NCI-H2196 (cell line): ENCODE results near the gene S100A5.

Source experiments
- DNase-seq: peaks from one replicate; lab custom pipeline; 2025; ENCODE audit not compliant: unreplicated experiment; lab: John Stamatoyannopoulos, UW

Gene S100A5

GRCh38 chr1:153513023-153513422 lies 27.7 kb downstream of the S100A5 start:
- peak; percentile 10 for DNase-seq

- DNase-seq, result peak; percentile 78
These were observed 29.7 kb downstream of the S100A5 start for GRCh38 chr1:153510984-153511410.

GRCh38 chr1:153509729-153510354 lies 30.9 kb downstream of the S100A5 start:
- DNase-seq, result peak; percentile 23

GRCh38 chr1:153509036-153509435 lies 31.7 kb downstream of the S100A5 start:
- no peak for DNase-seq

GRCh38 chr1:153507926-153508583 lies 32.7 kb downstream of the S100A5 start:
- no peak for DNase-seq

- peak; percentile 19 for DNase-seq
These were observed 33.8 kb downstream of the S100A5 start for GRCh38 chr1:153506831-153507413.

GRCh38 chr1:153506386-153506785 lies 34.3 kb downstream of the S100A5 start:
- no peak for DNase-seq

GRCh38 chr1:153505576-153505975 lies 35.2 kb downstream of the S100A5 start:
- DNase-seq, result no peak

- no peak for DNase-seq
These were observed 37.0 kb downstream of the S100A5 start for GRCh38 chr1:153503766-153504165.

GRCh38 chr1:153498746-153499145 lies 42.0 kb downstream of the S100A5 start:
- no peak for DNase-seq

- DNase-seq, result no peak
These were observed 45.2 kb downstream of the S100A5 start for GRCh38 chr1:153495536-153495935.

- peak; percentile 79 for DNase-seq
These were observed 45.7 kb downstream of the S100A5 start for GRCh38 chr1:153494976-153495535.

GRCh38 chr1:153493343-153493960 lies 47.3 kb downstream of the S100A5 start:
- peak; percentile 34 for DNase-seq

- peak; percentile 92 for DNase-seq
These were observed 50.3 kb downstream of the S100A5 start for GRCh38 chr1:153490272-153491051.

GRCh38 chr1:153488731-153489130 lies 52.0 kb downstream of the S100A5 start:
- no peak for DNase-seq

GRCh38 chr1:153487707-153488106 lies 53.0 kb downstream of the S100A5 start:
- DNase-seq, result no peak
